K562 (cell line): ENCODE measurements around the gene FEM1B. TPM values are rescaled to one million over a fixed set of nuclear protein-coding genes. Genes with fewer than 3 reads are reported as not detected.
A peak's percentile ranks its signal among the peaks of the same experiment; 100 is the strongest.

Experiments used
- ETV6 ChIP-seq, 3 experiments: fragments of 150-350 bp in 1 of 3; sonication (generic) in 1 of 3; formaldehyde crosslinking in 1 of 3; IDR thresholded peaks; 2 replicates each; pipeline versions ENCODE4 v1.6.1 to v1.8.0; 2014 to 2022; ENCODE audit warnings: borderline replicate concordance in 2 of 3, low read depth in 2 of 3, antibody characterized with exemption in 1 of 3, low read length in 1 of 3, mild to moderate bottlenecking in 1 of 3, missing genetic modification reagents in 1 of 3
- LCOR ChIP-seq: sonication (generic); formaldehyde crosslinking; IDR thresholded peaks from 2 replicates; pipeline ENCODE4 v1.8.0; 2022; ENCODE audit warnings: mild to moderate bottlenecking, missing genetic modification reagents
- MCM2 ChIP-seq: fragments of 450-650 bp; IDR thresholded peaks from 2 replicates; pipeline ENCODE4 v1.6.1; 2017; ENCODE audit warnings: low read depth, mild to moderate bottlenecking
- NR1H2 ChIP-seq: sonication (generic); formaldehyde crosslinking; IDR thresholded peaks from 2 replicates; pipeline ENCODE4 v1.4.0; 2020; ENCODE audit warnings: mild to moderate bottlenecking, missing genetic modification reagents
- PATZ1 ChIP-seq: fragments of 250-450 bp; sonication (Bioruptor Pico); IDR thresholded peaks from 2 replicates; pipeline ENCODE4 v1.5.0; 2020; ENCODE audit warnings: mild to moderate bottlenecking, borderline replicate concordance
- RAD21 ChIP-seq, 2 experiments: fragments of 250-450 bp in 1 of 2; fragments of 450-650 bp in 1 of 2; sonication (Bioruptor Pico) in 1 of 2; formaldehyde crosslinking in 1 of 2; IDR thresholded peaks in 1 of 2; conservative IDR thresholded peaks in 1 of 2; 2 replicates each; pipeline versions ENCODE4 v1.4.0 to v1.8.0; 2020 to 2022; ENCODE audit warnings: mild to moderate bottlenecking in 2 of 2, moderate library complexity in 1 of 2
- RHOXF2B ChIP-seq: fragments of 250-450 bp; sonication (Bioruptor Pico); conservative IDR thresholded peaks from 2 replicates; pipeline ENCODE4 v1.5.1; 2021
- RUNX1 ChIP-seq: sonication (generic); IDR thresholded peaks from 2 replicates; pipeline ENCODE4 v1.6.1; 2016; ENCODE audit warnings: antibody characterized with exemption, low read depth
- SMAD3 ChIP-seq: fragments of 450-650 bp; formaldehyde crosslinking; conservative IDR thresholded peaks from 2 replicates; pipeline ENCODE4 v1.4.0; 2020; ENCODE audit warnings: mild to moderate bottlenecking
- TARDBP ChIP-seq: fragments of 450-650 bp; IDR thresholded peaks from 2 replicates; pipeline ENCODE4 v1.6.1; 2016
- TBL1XR1 ChIP-seq, 2 experiments: IDR thresholded peaks; 2 replicates each; pipeline ENCODE4 v1.6.1; 2012; ENCODE audit warnings: improper control_type of control experiment in 2 of 2, low read length in 2 of 2, mild to moderate bottlenecking in 1 of 2
- ZNF324 ChIP-seq: fragments of 250-450 bp; sonication (Bioruptor Pico); IDR thresholded peaks from 2 replicates; pipeline ENCODE4 v1.4.0; 2020; ENCODE audit warnings: mild to moderate bottlenecking
- polyA plus RNA-seq, 8 experiments: library from polyadenylated mRNA; depleted of rRNA in 4 of 8; stranded (reverse) in 5 of 8; unstranded in 3 of 8; fragments of >200 nt; fragmentation: Nextera tagmentation in 2 of 8; fragmentation: Illumina TruSeq in 1 of 8; extraction: Ambion mirVana in 2 of 8; extraction: Trizol in 1 of 8; gene quantifications; 2 replicates each; pipeline versions ENCODE4 v1.2.1 to v1.2.3, GENCODE V29; 2011 to 2014; ENCODE audit warnings: inconsistent platforms in 1 of 8, missing spikeins in 1 of 8
- total RNA-seq, 7 experiments: library from RNA; depleted of rRNA in 6 of 7; stranded (reverse); fragments of >200 nt in 6 of 7; fragmentation: Illumina TruSeq in 2 of 7; extraction: Trizol in 2 of 7; gene quantifications; 2 replicates each; pipeline versions ENCODE4 v1.2.1 to v1.2.3, GENCODE V29; 2011 to 2021; ENCODE audit warnings: low replicate concordance in 1 of 7
- TF ChIP-seq, protein P1 (sequence below): fragments of 450-650 bp; IDR thresholded peaks from 2 replicates; pipeline ENCODE4 v1.6.1; 2017; ENCODE audit warnings: antibody characterized with exemption, mild to moderate bottlenecking
- TF ChIP-seq, protein P2 (sequence below): fragments of 200-800 bp; sonication (Bioruptor generic); IDR thresholded peaks from 2 replicates; pipeline ENCODE4 v1.6.1; 2017; ENCODE audit warnings: missing genetic modification characterization, missing compliant biosample characterization
- TF ChIP-seq, protein P3 (sequence below): conservative IDR thresholded peaks from 2 replicates; pipeline ENCODE4 v1.6.1; 2011; ENCODE audit warnings: low read depth, mild to moderate bottlenecking, low read length; ENCODE audit not compliant: control insufficient read depth
- TF ChIP-seq, protein P4 (sequence below): fragments of 450-650 bp; IDR thresholded peaks from 2 replicates; pipeline ENCODE4 v1.6.1; 2017; ENCODE audit warnings: mild to moderate bottlenecking, moderate library complexity

The FEM1B gene
- total and polyA plus RNA-seq, 9 of the 15 experiments (the other 6 are each of a cell fraction or from before 2014, with no cell fraction given): 5.9 to 61.6 (median 20.1) TPM

- TF ChIP-seq RAD21 (CRISPR knock-in tag; conservative IDR thresholded peaks at IDR 0.05 in 1 of 2, IDR thresholded peaks at IDR 0.05 in 1 of 2) (0 out of 4 replicates have a peak, but pooled peaks of 1 of the 2 experiments have one; percentile 34), MCM2 (no peak), SMAD3 (CRISPR knock-in tag) (no peak), ETV6 (IDR thresholded peaks at IDR 0.05; ENCODE audit: borderline replicate concordance in 1 of 2, low read depth in 2 of 2, low read length in 1 of 2) (no peak), ETV6 (CRISPR knock-in tag; IDR thresholded peaks at IDR 0.05; ENCODE audit: borderline replicate concordance) (peak; percentile 85; the same call in 1 of the 2 replicates), TBL1XR1 (IDR thresholded peaks at IDR 0.05; ENCODE audit: low read length in 2 of 2) (no peak), RUNX1 (no peak), PATZ1 (CRISPR knock-in tag) (no peak), RHOXF2B (CRISPR knock-in tag) (no peak), LCOR (CRISPR knock-in tag) (0 out of 2 replicates have a peak, but pooled peaks have one; percentile 58), NR1H2 (no peak), ZNF324 (CRISPR knock-in tag) (0 out of 2 replicates have a peak, but pooled peaks have one; percentile 9), TARDBP (no peak)
- TF ChIP-seq, protein P1, sequence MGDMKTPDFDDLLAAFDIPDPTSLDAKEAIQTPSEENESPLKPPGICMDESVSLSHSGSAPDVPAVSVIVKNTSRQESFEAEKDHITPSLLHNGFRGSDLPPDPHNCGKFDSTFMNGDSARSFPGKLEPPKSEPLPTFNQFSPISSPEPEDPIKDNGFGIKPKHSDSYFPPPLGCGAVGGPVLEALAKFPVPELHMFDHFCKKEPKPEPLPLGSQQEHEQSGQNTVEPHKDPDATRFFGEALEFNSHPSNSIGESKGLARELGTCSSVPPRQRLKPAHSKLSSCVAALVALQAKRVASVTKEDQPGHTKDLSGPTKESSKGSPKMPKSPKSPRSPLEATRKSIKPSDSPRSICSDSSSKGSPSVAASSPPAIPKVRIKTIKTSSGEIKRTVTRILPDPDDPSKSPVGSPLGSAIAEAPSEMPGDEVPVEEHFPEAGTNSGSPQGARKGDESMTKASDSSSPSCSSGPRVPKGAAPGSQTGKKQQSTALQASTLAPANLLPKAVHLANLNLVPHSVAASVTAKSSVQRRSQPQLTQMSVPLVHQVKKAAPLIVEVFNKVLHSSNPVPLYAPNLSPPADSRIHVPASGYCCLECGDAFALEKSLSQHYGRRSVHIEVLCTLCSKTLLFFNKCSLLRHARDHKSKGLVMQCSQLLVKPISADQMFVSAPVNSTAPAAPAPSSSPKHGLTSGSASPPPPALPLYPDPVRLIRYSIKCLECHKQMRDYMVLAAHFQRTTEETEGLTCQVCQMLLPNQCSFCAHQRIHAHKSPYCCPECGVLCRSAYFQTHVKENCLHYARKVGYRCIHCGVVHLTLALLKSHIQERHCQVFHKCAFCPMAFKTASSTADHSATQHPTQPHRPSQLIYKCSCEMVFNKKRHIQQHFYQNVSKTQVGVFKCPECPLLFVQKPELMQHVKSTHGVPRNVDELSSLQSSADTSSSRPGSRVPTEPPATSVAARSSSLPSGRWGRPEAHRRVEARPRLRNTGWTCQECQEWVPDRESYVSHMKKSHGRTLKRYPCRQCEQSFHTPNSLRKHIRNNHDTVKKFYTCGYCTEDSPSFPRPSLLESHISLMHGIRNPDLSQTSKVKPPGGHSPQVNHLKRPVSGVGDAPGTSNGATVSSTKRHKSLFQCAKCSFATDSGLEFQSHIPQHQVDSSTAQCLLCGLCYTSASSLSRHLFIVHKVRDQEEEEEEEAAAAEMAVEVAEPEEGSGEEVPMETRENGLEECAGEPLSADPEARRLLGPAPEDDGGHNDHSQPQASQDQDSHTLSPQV: peak; percentile 78
- TF ChIP-seq, protein P2, sequence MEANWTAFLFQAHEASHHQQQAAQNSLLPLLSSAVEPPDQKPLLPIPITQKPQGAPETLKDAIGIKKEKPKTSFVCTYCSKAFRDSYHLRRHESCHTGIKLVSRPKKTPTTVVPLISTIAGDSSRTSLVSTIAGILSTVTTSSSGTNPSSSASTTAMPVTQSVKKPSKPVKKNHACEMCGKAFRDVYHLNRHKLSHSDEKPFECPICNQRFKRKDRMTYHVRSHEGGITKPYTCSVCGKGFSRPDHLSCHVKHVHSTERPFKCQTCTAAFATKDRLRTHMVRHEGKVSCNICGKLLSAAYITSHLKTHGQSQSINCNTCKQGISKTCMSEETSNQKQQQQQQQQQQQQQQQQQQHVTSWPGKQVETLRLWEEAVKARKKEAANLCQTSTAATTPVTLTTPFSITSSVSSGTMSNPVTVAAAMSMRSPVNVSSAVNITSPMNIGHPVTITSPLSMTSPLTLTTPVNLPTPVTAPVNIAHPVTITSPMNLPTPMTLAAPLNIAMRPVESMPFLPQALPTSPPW (CRISPR knock-in tag): peak; percentile 95
- TF ChIP-seq, protein P3, sequence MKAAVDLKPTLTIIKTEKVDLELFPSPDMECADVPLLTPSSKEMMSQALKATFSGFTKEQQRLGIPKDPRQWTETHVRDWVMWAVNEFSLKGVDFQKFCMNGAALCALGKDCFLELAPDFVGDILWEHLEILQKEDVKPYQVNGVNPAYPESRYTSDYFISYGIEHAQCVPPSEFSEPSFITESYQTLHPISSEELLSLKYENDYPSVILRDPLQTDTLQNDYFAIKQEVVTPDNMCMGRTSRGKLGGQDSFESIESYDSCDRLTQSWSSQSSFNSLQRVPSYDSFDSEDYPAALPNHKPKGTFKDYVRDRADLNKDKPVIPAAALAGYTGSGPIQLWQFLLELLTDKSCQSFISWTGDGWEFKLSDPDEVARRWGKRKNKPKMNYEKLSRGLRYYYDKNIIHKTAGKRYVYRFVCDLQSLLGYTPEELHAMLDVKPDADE: peak; percentile 85; the same call in 1 of the 2 replicates
- TF ChIP-seq, protein P4, sequence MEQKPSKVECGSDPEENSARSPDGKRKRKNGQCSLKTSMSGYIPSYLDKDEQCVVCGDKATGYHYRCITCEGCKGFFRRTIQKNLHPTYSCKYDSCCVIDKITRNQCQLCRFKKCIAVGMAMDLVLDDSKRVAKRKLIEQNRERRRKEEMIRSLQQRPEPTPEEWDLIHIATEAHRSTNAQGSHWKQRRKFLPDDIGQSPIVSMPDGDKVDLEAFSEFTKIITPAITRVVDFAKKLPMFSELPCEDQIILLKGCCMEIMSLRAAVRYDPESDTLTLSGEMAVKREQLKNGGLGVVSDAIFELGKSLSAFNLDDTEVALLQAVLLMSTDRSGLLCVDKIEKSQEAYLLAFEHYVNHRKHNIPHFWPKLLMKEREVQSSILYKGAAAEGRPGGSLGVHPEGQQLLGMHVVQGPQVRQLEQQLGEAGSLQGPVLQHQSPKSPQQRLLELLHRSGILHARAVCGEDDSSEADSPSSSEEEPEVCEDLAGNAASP: no peak
Observed at GRCh38 chr15:68229386-68230156, 48.0 kb upstream of the FEM1B start, which contains the start of gene CLN6 (continued).
